ENCODE results near the gene HIVEP1. TPM values are rescaled to one million over a fixed set of nuclear protein-coding genes. Genes with fewer than 3 reads are reported as not detected.

Gene HIVEP1
- total and polyA plus RNA-seq, 2 of the 8 experiments (the other 6 are each of a cell fraction or from before 2014, with no cell fraction given), result 22.6 to 23.1 TPM

DNA sequence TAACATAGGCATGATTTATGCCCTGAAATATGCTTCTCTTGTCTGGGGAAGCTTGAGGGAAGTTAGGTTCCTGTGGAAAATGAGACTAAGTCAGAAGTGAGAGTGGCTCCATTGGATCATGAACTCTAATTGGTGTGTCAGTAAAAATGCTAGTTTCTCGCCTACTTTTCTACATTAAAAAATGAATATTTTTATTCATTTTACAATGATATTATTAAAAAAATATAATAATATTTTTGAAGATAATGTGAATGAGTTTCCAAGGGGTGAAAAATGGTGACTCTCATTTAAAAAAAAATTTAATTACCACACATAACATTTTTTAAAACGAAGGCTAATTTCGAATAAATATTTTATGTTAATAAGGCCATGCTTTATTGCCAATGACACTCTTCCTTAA is 84.2 kb downstream of the HIVEP1 start:
- FAIRE-seq (no peak), DNase-seq (ENCODE audit: low read depth in 1 of 2, low spot score in 2 of 2) (no peak)
- H4K91ac ChIP-seq (replicated peaks; ENCODE audit: insufficient read length, low read length), result no peak overlapping the region
- H4K8ac ChIP-seq (ENCODE audit: extremely low read depth, insufficient read depth, low read length), result no peak overlapping the region
- peaks cover 0 to 13% of the 10 kb centered on the region in 2 experiments; a peak in 2 of 4 replicates for H3K79me2 ChIP-seq (ENCODE audit: control insufficient read depth in 1 of 2, insufficient read depth in 2 of 2, low read length in 2 of 2)
- H3K79me1 ChIP-seq (ENCODE audit: low read depth, low read length), result no peaks in the 10 kb centered on the region
- H2BK5ac ChIP-seq (ENCODE audit: low read depth, low read length), result no peak overlapping the region
- H2BK20ac ChIP-seq (ENCODE audit: low read length), result no peak overlapping the region
- no peak overlapping the region for H2AFZ ChIP-seq (ENCODE audit: low read length)
- no peaks in the 10 kb centered on the region for H4K20me1 ChIP-seq (replicated peaks in 1 of 2; ENCODE audit: control insufficient read depth in 1 of 2, insufficient read depth in 2 of 2, low read length in 2 of 2)
- no peaks in the 10 kb centered on the region for H3K4me1 ChIP-seq (replicated peaks in 1 of 4; ENCODE audit: control insufficient read depth in 3 of 4, insufficient read depth in 4 of 4, low read length in 3 of 4)
- no peak overlapping the region for H3K9ac ChIP-seq (replicated peaks in 1 of 4; ENCODE audit: extremely low read depth in 1 of 4, low read depth in 3 of 4, low read length in 3 of 4)
- H2BK120ac ChIP-seq (replicated peaks; ENCODE audit: low read depth, low read length), result no peak overlapping the region
- no peak overlapping the region for H4K5ac ChIP-seq (ENCODE audit: insufficient read length, low read depth, low read length)
- CTCF ChIA-PET (ENCODE audit: partially characterized antibody), result no interaction called here
- H2BK15ac ChIP-seq (ENCODE audit: low read length), result no peak overlapping the region
- no peak overlapping the region for H3K23ac ChIP-seq (ENCODE audit: insufficient read length)
- POLR2A ChIA-PET (ENCODE audit: partially characterized antibody), result no interaction called here
- H3K56ac ChIP-seq (replicated peaks; ENCODE audit: insufficient read length, low read depth, low read length), result no peak overlapping the region
- no peak overlapping the region for H3K14ac ChIP-seq (ENCODE audit: insufficient read length)
- H3K4ac ChIP-seq (replicated peaks; ENCODE audit: insufficient read length, low read depth, low read length), result no peak overlapping the region
- peaks cover 0 to 8% (median 2%) of the 10 kb centered on the region in 4 experiments; a peak in 3 of 8 replicates for H3K36me3 ChIP-seq (ENCODE audit: control insufficient read depth in 2 of 4, insufficient read depth in 4 of 4, low read length in 3 of 4)
- H2BK12ac ChIP-seq (ENCODE audit: low read depth, low read length), result no peak overlapping the region
- H3K4me3 ChIP-seq (ENCODE audit: extremely low read depth in 1 of 4, insufficient read depth in 2 of 4, low read depth in 3 of 4, low read length in 4 of 4), result no peak overlapping the region
- no peak overlapping the region for H2AK5ac ChIP-seq (ENCODE audit: low read depth, low read length)
- no peak overlapping the region for H3K4me2 ChIP-seq (ENCODE audit: insufficient read depth in 1 of 2, low read depth in 2 of 2, low read length in 2 of 2)
- peaks cover 4% of the 10 kb centered on the region in 2 experiments; a peak in 3 of 4 replicates for H3K9me3 ChIP-seq (ENCODE audit: insufficient read depth in 2 of 2, low read depth in 1 of 2, low read length in 1 of 2)
- no peak overlapping the region for H3K27ac ChIP-seq (ENCODE audit: low read depth, low read length)
- no peaks in the 10 kb centered on the region for H3K23me2 ChIP-seq (ENCODE audit: low read depth, low read length)
- WGBS, 2 experiments (ENCODE audit: extremely low coverage in 1 of 2, insufficient coverage in 1 of 2, insufficient read length in 1 of 2, insufficient replicate concordance in 2 of 2, low coverage in 1 of 2, low lambda C conversion rate in 2 of 2, missing lambda C conversion rate in 1 of 2), result 92% methylated on average over 3 of the region's 3 CpGs; no CpG with 5 or more reads in 1 of the 2 experiments
- no peak overlapping the region for H3K18ac ChIP-seq (ENCODE audit: extremely low read depth, low read length)
- no peaks in the 10 kb centered on the region for H3K27me3 ChIP-seq (replicated peaks in 1 of 4; ENCODE audit: control insufficient read depth in 3 of 4, extremely low read depth in 1 of 4, insufficient read depth in 3 of 4, low read length in 3 of 4)
- TF ChIP-seq KDM5A (IDR thresholded peaks at IDR 0.05; ENCODE audit: low read length) (no peak), SIX5 (IDR thresholded peaks at IDR 0.05; ENCODE audit: low read depth, low read length) (no peak), POLR2AphosphoS5 (IDR thresholded peaks at IDR 0.05; ENCODE audit: low read depth, low read length) (no peak), TEAD4 (IDR thresholded peaks at IDR 0.05; ENCODE audit: low read depth, low read length) (no peak), SIN3A (conservative IDR thresholded peaks at IDR 0.05 in 1 of 2, IDR thresholded peaks at IDR 0.05 in 1 of 2; ENCODE audit: low read depth in 1 of 2, low read length in 2 of 2) (no peak), SP1 (IDR thresholded peaks at IDR 0.05; ENCODE audit: low read depth, low read length) (no peak), CREB1 (IDR thresholded peaks at IDR 0.05) (no peak), EGR1 (IDR thresholded peaks at IDR 0.05; ENCODE audit: borderline replicate concordance, low read depth, low read length) (no peak), HDAC6 (IDR thresholded peaks at IDR 0.05; ENCODE audit: low read depth, low read length) (no peak), NRF1 (IDR thresholded peaks at IDR 0.05; ENCODE audit: low read depth, low read length) (no peak), MAFK (IDR thresholded peaks at IDR 0.05; ENCODE audit: low read depth, low read length) (no peak), RXRA (IDR thresholded peaks at IDR 0.05; ENCODE audit: insufficient read depth, low read depth, low read length) (no peak), GABPA (IDR thresholded peaks at IDR 0.05; ENCODE audit: borderline replicate concordance, insufficient read depth, low read length) (no peak)
- TF ChIP-seq, protein P1, sequence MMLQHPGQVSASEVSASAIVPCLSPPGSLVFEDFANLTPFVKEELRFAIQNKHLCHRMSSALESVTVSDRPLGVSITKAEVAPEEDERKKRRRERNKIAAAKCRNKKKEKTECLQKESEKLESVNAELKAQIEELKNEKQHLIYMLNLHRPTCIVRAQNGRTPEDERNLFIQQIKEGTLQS (IDR thresholded peaks at IDR 0.05; ENCODE audit: insufficient read depth, low read depth, low read length), result no peak
- TF ChIP-seq, protein P2, sequence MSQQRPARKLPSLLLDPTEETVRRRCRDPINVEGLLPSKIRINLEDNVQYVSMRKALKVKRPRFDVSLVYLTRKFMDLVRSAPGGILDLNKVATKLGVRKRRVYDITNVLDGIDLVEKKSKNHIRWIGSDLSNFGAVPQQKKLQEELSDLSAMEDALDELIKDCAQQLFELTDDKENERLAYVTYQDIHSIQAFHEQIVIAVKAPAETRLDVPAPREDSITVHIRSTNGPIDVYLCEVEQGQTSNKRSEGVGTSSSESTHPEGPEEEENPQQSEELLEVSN (IDR thresholded peaks at IDR 0.05), result no peak
